Endothelial cell of umbilical vein (primary cell): ENCODE measurements around the gene COMMD10. TPM values are rescaled to one million over a fixed set of nuclear protein-coding genes. Genes with fewer than 3 reads are reported as not detected.

Experiments
- BruUV-seq: library from RNA; stranded (reverse); fragments of 400-500 nt; replicated peaks from 2 replicates; lab custom pipeline; 2021; lab: Mats Ljungman, UMichigan
- CTCF ChIA-PET: fragments of 300-600, 350-600 bp; sonication (Branson Sonifier 250); formaldehyde crosslinking; loops from one replicate; lab custom pipeline; 2021; ENCODE audit warnings: antibody characterized with exemption, inconsistent platforms; lab: Charles Lee
- POLR2A ChIA-PET: fragments of 300-600, 350-600 bp; sonication (Branson Sonifier 250); formaldehyde crosslinking; loops from one replicate; lab custom pipeline; 2021; ENCODE audit warnings: antibody characterized with exemption, inconsistent platforms; lab: Charles Lee
- DNase-seq: peaks from one replicate; pipeline ENCODE4 v3.0.0-alpha.2; 2011; ENCODE audit warnings: low read depth, low spot score
- FAIRE-seq: peaks from 2 replicates; lab custom pipeline; 2011; peaks lifted over from hg19 to GRCh38; lab: Jason Lieb, UNC
- H2AFZ ChIP-seq: 2 replicates; pipeline ENCODE4 v1.6.0; 2012; ENCODE audit warnings: low read depth, low read length, control low read depth, inconsistent platforms
- H3K27ac ChIP-seq: 2 replicates; pipeline ENCODE4 v1.5.1; 2011; ENCODE audit warnings: low read depth, mild to moderate bottlenecking, control low read depth, low read length, moderate library complexity; ENCODE audit not compliant: insufficient read depth
- H3K27me3 ChIP-seq, 2 experiments: 2 replicates each; pipeline versions ENCODE4 v1.6.0 to v1.6.1; 2011; ENCODE audit warnings: low read length in 2 of 2, mixed read lengths in 1 of 2; ENCODE audit not compliant: control insufficient read depth in 2 of 2, insufficient read depth in 2 of 2
- H3K36me3 ChIP-seq, 2 experiments: 2 replicates in 1 of 2; 3 replicates in 1 of 2; pipeline ENCODE4 v1.5.1; 2011; ENCODE audit warnings: low read length in 2 of 2, mild to moderate bottlenecking in 1 of 2, moderate library complexity in 1 of 2; ENCODE audit not compliant: control insufficient read depth in 2 of 2, insufficient read depth in 2 of 2; ENCODE audit errors: extremely low read depth in 1 of 2
- H3K4me1 ChIP-seq: 3 replicates; pipeline ENCODE4 v1.5.1; 2011; ENCODE audit warnings: mild to moderate bottlenecking, low read length; ENCODE audit not compliant: control insufficient read depth, insufficient read depth; ENCODE audit errors: extremely low read depth
- H3K4me2 ChIP-seq: 2 replicates; pipeline ENCODE4 v1.6.1; 2011; ENCODE audit warnings: low read length, control low read depth, mixed read lengths; ENCODE audit not compliant: insufficient read depth
- H3K4me3 ChIP-seq, 3 experiments: fragments of 200-600 bp in 1 of 3; sonication (generic), shearing (Covaris generic) in 1 of 3; replicated peaks in 1 of 3; 2 replicates each; pipeline ENCODE4 v1.5.1; 2011 to 2016; ENCODE audit warnings: control low read depth in 3 of 3, low read length in 3 of 3, mild to moderate bottlenecking in 2 of 3, inconsistent platforms in 1 of 3, low read depth in 1 of 3, moderate library complexity in 1 of 3; ENCODE audit not compliant: insufficient read depth in 1 of 3
- H3K79me2 ChIP-seq: 2 replicates; pipeline ENCODE4 v1.6.0; 2012; ENCODE audit warnings: low read length, inconsistent platforms; ENCODE audit not compliant: control insufficient read depth, insufficient read depth
- H3K9ac ChIP-seq: replicated peaks from 2 replicates; pipeline ENCODE3; 2011; ENCODE audit warnings: low read length, control low read depth; ENCODE audit not compliant: insufficient read depth; ENCODE audit errors: extremely low read depth
- H3K9me1 ChIP-seq: replicated peaks from 3 replicates; pipeline ENCODE4 v1.6.0; 2011; ENCODE audit warnings: mild to moderate bottlenecking, low read length; ENCODE audit not compliant: control insufficient read depth, insufficient read depth; ENCODE audit errors: extremely low read depth
- H3K9me3 ChIP-seq: replicated peaks from 2 replicates; pipeline ENCODE4 v1.5.1; 2012; ENCODE audit warnings: low read length, inconsistent platforms; ENCODE audit not compliant: control insufficient read depth, insufficient read depth
- H4K20me1 ChIP-seq: replicated peaks from 2 replicates; pipeline ENCODE3; 2011; ENCODE audit warnings: mild to moderate bottlenecking, low read length; ENCODE audit not compliant: control insufficient read depth, insufficient read depth; ENCODE audit errors: extremely low read depth
- CTCF ChIP-seq, 2 donors: IDR thresholded peaks; 1 replicate in 1 of 2; 2 replicates in 1 of 2; pipeline ENCODE4 v1.5.1; 2011; ENCODE audit warnings: low read length in 2 of 2, mild to moderate bottlenecking in 2 of 2, moderate library complexity in 2 of 2, control low read depth in 1 of 2, inconsistent platforms in 1 of 2, low read depth in 1 of 2; ENCODE audit not compliant: insufficient read depth in 1 of 2; ENCODE audit errors: extremely low read depth in 1 of 2
- EZH2 ChIP-seq: IDR thresholded peaks from 2 replicates; pipeline ENCODE4 v1.6.1; 2012; ENCODE audit warnings: borderline replicate concordance, low read depth, mild to moderate bottlenecking, moderate library complexity, low read length, inconsistent platforms; ENCODE audit not compliant: severe bottlenecking
- FOS ChIP-seq: IDR thresholded peaks from 2 replicates; pipeline ENCODE4 v1.6.1; 2011; ENCODE audit warnings: mild to moderate bottlenecking, low read length, moderate library complexity, borderline replicate concordance; ENCODE audit not compliant: insufficient read depth
- JUN ChIP-seq: IDR thresholded peaks from 2 replicates; pipeline ENCODE4 v1.6.1; 2011; ENCODE audit warnings: borderline replicate concordance, low read depth; ENCODE audit not compliant: insufficient read length, insufficient read depth
- MYC ChIP-seq: IDR thresholded peaks from one replicate; pipeline ENCODE4 v1.6.1; 2011; ENCODE audit warnings: mild to moderate bottlenecking, low read depth, low read length
- POLR2A ChIP-seq: IDR thresholded peaks from 2 replicates; pipeline ENCODE4 v1.6.1; 2012; ENCODE audit warnings: low read depth, mild to moderate bottlenecking, control low read depth, low read length
- dilution Hi-C: fragments of 300-500 bp; cut with MboI; formaldehyde crosslinking; loops from one replicate; pipeline ENCODE4 v1.15.0; 2019; ENCODE audit warnings: low sequenced_read_pairs; ENCODE audit not compliant: extremely low pct_ligation_motif_present
- intact Hi-C: fragments of 100-400 bp; cut with micrococcal nuclease; formaldehyde crosslinking; loops from one replicate; pipeline ENCODE4 v1.10.0; 2022
- polyA plus RNA-seq, 4 experiments: library from polyadenylated mRNA; depleted of rRNA in 3 of 4; stranded (reverse) in 3 of 4; unstranded in 1 of 4; fragments of >200 nt; gene quantifications; 2 replicates each; pipeline versions ENCODE4 v1.2.1 to v1.2.3, GENCODE V29; 2011 to 2012; ENCODE audit warnings: missing spikeins in 1 of 4
- total RNA-seq: library from RNA; stranded (reverse); gene quantifications from 2 replicates; pipeline ENCODE4 v1.2.3, GENCODE V29; 2021

COMMD10 gene
- total and polyA plus RNA-seq, 2 donors (not counting 3 experiments of a cell fraction or from before 2014, with no cell fraction given): 12.5 to 27.0 TPM

- Histone ChIP-seq H3K36me3 (no peaks in the 10 kb centered on the region), H3K27ac (no peak overlapping the region), H3K4me3 (no peak overlapping the region), H3K4me1 (peaks cover 2% of the 10 kb centered on the region), H3K9ac (no peak overlapping the region), H3K9me3 (no peaks in the 10 kb centered on the region), H4K20me1 (no peaks in the 10 kb centered on the region), H3K4me2 (no peak overlapping the region), H2AFZ (no peak overlapping the region), H3K79me2 (no peaks in the 10 kb centered on the region), H3K27me3 (no peaks in the 10 kb centered on the region), H3K9me1 (no peaks in the 10 kb centered on the region)
- no peak for FAIRE-seq
- POLR2A ChIA-PET: no interaction called here
- DNase-seq: peak; percentile 38
- intact Hi-C loops: loop anchor here (1.0 kb wide), 2 partner anchors 149 to 403 kb away; no protein-coding TSS in a partner anchor
- TF ChIP-seq CTCF (IDR thresholded peaks at IDR 0.05; ENCODE audit: extremely low read depth in 1 of 2, insufficient read depth in 1 of 2, low read depth in 1 of 2, low read length in 2 of 2) (no peak), EZH2 (no peak), FOS (peak; percentile 10)
- CTCF ChIA-PET: interaction anchor here (1.4 kb wide), 1 partner anchor 194 kb away, joined by 6 read pairs; no protein-coding TSS in a partner anchor
- dilution Hi-C loops: no loop called here
- BruUV-seq: no TSS peak
Observed at GRCh38 chr5:116037236-116037822, 47.5 kb upstream of the COMMD10 start.

- Histone ChIP-seq H3K36me3 (no peaks in the 10 kb centered on the region), H3K4me3 (no peak overlapping the region), H3K27me3 (no peaks in the 10 kb centered on the region), H3K27ac (no peak overlapping the region), H3K4me1 (no peaks in the 10 kb centered on the region), H3K4me2 (no peak overlapping the region), H2AFZ (no peak overlapping the region), H3K79me2 (no peaks in the 10 kb centered on the region), H4K20me1 (no peaks in the 10 kb centered on the region), H3K9me3 (no peaks in the 10 kb centered on the region), H3K9me1 (no peaks in the 10 kb centered on the region), H3K9ac (no peak overlapping the region)
- DNase-seq (no peak), FAIRE-seq (no peak)
- intact Hi-C loops (no loop called here), dilution Hi-C loops (no loop called here)
- POLR2A ChIA-PET: no interaction called here
- TF ChIP-seq MYC (no peak), POLR2A (no peak), JUN (no peak)
- no TSS peak for BruUV-seq
- CTCF ChIA-PET: interaction anchor here (0.8 to 1.9 kb wide), 5 partner anchors 13 to 404 kb away, joined by 3 to 8 read pairs (median 4); no protein-coding TSS in a partner anchor
Observed at GRCh38 chr5:116038817-116039216, 46.0 kb upstream of the COMMD10 start.
